DOHH2 (cell line): ENCODE data around the gene MYH1.
"Not testable (repeated sequence)": the region's sequence is repeated elsewhere in the genome, so short reads cannot be mapped to it uniquely, and the experiment has no call there.

Source experiments
- H3F3A ChIP-seq: fragments of 200-600 bp; sonication (generic), shearing (Covaris generic); 2 replicates; pipeline ENCODE4 v1.6.0; 2016; ENCODE audit warnings: antibody characterized with exemption, mild to moderate bottlenecking; ENCODE audit not compliant: control insufficient read depth, insufficient read depth
- H3K27ac ChIP-seq: fragments of 200-600 bp; sonication (generic); 2 replicates; pipeline ENCODE4 v1.5.1; 2014; ENCODE audit warnings: low read depth, mild to moderate bottlenecking, low read length, moderate library complexity
- H3K27me3 ChIP-seq: fragments of 200-600 bp; sonication (generic); 2 replicates; pipeline ENCODE4 v1.6.1; 2014; ENCODE audit warnings: mild to moderate bottlenecking, low read length, mixed read lengths; ENCODE audit not compliant: control insufficient read depth
- H3K36me3 ChIP-seq: fragments of 200-600 bp; sonication (generic); 2 replicates; pipeline ENCODE4 v1.6.1; 2014; ENCODE audit warnings: mild to moderate bottlenecking, low read length, moderate library complexity, mixed read lengths; ENCODE audit not compliant: control insufficient read depth
- H3K4me1 ChIP-seq: fragments of 200-600 bp; sonication (generic); 2 replicates; pipeline ENCODE4 v1.6.1; 2014; ENCODE audit warnings: mild to moderate bottlenecking, low read length, mixed read lengths; ENCODE audit not compliant: control insufficient read depth
- H3K4me2 ChIP-seq: fragments of 200-600 bp; sonication (generic); 2 replicates; pipeline ENCODE4 v1.6.0; 2014; ENCODE audit warnings: mild to moderate bottlenecking, low read length, moderate library complexity
- H3K4me3 ChIP-seq: fragments of 200-600 bp; sonication (generic); 2 replicates; pipeline ENCODE4 v1.5.1; 2014; ENCODE audit warnings: mild to moderate bottlenecking, low read length, mixed read lengths
- H3K79me2 ChIP-seq: fragments of 200-600 bp; sonication (generic); 2 replicates; pipeline ENCODE4 v1.6.1; 2014; ENCODE audit warnings: mild to moderate bottlenecking, low read length, mixed read lengths; ENCODE audit not compliant: control insufficient read depth
- H3K9me2 ChIP-seq: fragments of 200-600 bp; sonication (generic); replicated peaks from 2 replicates; pipeline ENCODE4 v1.6.1; 2014; ENCODE audit warnings: mild to moderate bottlenecking, low read length, mixed read lengths; ENCODE audit not compliant: control insufficient read depth
- H3K9me3 ChIP-seq: fragments of 200-600 bp; sonication (generic); 2 replicates; pipeline ENCODE4 v1.6.1; 2014; ENCODE audit warnings: antibody characterized with exemption, low read length, mixed read lengths; ENCODE audit not compliant: control insufficient read depth, insufficient read depth
- H4K20me1 ChIP-seq: fragments of 200-600 bp; sonication (generic); 2 replicates; pipeline ENCODE4 v1.6.0; 2014; ENCODE audit warnings: low read depth, mild to moderate bottlenecking, antibody characterized with exemption, low read length, moderate library complexity; ENCODE audit not compliant: control insufficient read depth, insufficient read depth
- CTCF ChIP-seq: fragments of 200-600 bp; sonication (generic); IDR thresholded peaks from one replicate; pipeline ENCODE4 v1.5.1; 2014; ENCODE audit warnings: antibody characterized with exemption, mild to moderate bottlenecking, low read depth, low read length; ENCODE audit not compliant: poor library complexity, severe bottlenecking
- EZH2phosphoT487 ChIP-seq: fragments of 200-600 bp; sonication (generic); IDR thresholded peaks from 2 replicates; pipeline ENCODE4 v1.6.1; 2017; ENCODE audit warnings: borderline replicate concordance, mild to moderate bottlenecking, antibody characterized with exemption, low read length, moderate library complexity, mixed read lengths

MYH1 gene

GRCh38 chr17:10541179-10541578 lies 22.8 kb upstream of the MYH1 start:
- H3F3A ChIP-seq, H4K20me1 ChIP-seq, H3K4me1 ChIP-seq, H3K9me2 ChIP-seq, H3K27ac ChIP-seq, H3K79me2 ChIP-seq, H3K4me3 ChIP-seq, H3K36me3 ChIP-seq, H3K4me2 ChIP-seq, H3K9me3 ChIP-seq, H3K27me3 ChIP-seq: not testable (repeated sequence)

- H3K9me2 ChIP-seq: no peaks in the 10 kb centered on the region
- TF ChIP-seq EZH2phosphoT487: no peak
- no peak for TF ChIP-seq CTCF
- H3K27ac ChIP-seq: no peak overlapping the region
- no peaks in the 10 kb centered on the region for H3F3A ChIP-seq
- H3K79me2 ChIP-seq: no peaks in the 10 kb centered on the region
- H3K4me3 ChIP-seq: no peak overlapping the region
- no peaks in the 10 kb centered on the region for H3K27me3 ChIP-seq
- H3K36me3 ChIP-seq: no peaks in the 10 kb centered on the region
- no peaks in the 10 kb centered on the region for H3K4me1 ChIP-seq
- no peaks in the 10 kb centered on the region for H3K9me3 ChIP-seq
- H3K4me2 ChIP-seq: no peak overlapping the region
- no peaks in the 10 kb centered on the region for H4K20me1 ChIP-seq
These were observed 13.7 kb upstream of the MYH1 start for GRCh38 chr17:10532026-10532425.

GRCh38 chr17:10527419-10527818 lies 9.1 kb upstream of the MYH1 start:
- Histone ChIP-seq H3K27ac (no peak overlapping the region), H3K4me3 (no peak overlapping the region), H3K36me3 (no peaks in the 10 kb centered on the region), H4K20me1 (no peaks in the 10 kb centered on the region), H3K27me3 (no peaks in the 10 kb centered on the region), H3K9me2 (no peaks in the 10 kb centered on the region), H3K4me1 (no peaks in the 10 kb centered on the region), H3K79me2 (no peaks in the 10 kb centered on the region), H3K9me3 (no peaks in the 10 kb centered on the region), H3F3A (no peaks in the 10 kb centered on the region), H3K4me2 (no peak overlapping the region)
- TF ChIP-seq CTCF (no peak), EZH2phosphoT487 (no peak)

- Histone ChIP-seq H3F3A (no peaks in the 10 kb centered on the region), H3K9me3 (no peaks in the 10 kb centered on the region), H3K27ac (no peak overlapping the region), H3K9me2 (no peaks in the 10 kb centered on the region), H3K27me3 (no peaks in the 10 kb centered on the region), H3K4me2 (no peak overlapping the region), H3K36me3 (no peaks in the 10 kb centered on the region), H3K79me2 (no peaks in the 10 kb centered on the region), H4K20me1 (no peaks in the 10 kb centered on the region), H3K4me3 (no peak overlapping the region), H3K4me1 (no peaks in the 10 kb centered on the region)
- TF ChIP-seq CTCF (no peak), EZH2phosphoT487 (no peak)
These were observed 8.2 kb upstream of the MYH1 start for GRCh38 chr17:10526517-10526916.
